Measurements from ENCODE around the gene SYDE2. TPM values are rescaled to one million over a fixed set of nuclear protein-coding genes. Genes with fewer than 3 reads are reported as not detected.

Gene SYDE2
- total RNA-seq, 4 donors from 2014 or later: 7.6 to 15.6 (median 10.9) TPM

DNA sequence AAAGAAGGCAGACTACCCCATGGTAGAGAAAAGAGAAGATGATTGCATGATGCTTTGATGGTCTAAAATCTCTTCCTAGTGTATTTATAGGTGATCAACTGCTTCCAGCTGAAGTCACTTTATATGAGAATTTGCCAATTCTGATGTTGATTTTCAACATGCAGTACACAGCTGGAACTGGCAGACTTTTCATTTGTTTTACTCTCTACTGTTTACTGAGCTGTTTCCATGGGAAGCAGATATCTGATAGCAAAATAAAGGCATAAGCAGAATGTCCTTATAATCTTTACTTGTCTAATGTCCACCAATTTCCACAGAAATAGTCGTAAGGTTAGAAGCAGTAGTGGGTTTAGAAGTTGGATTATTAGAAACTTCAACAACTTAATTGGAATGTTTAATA is 74.9 kb downstream of the SYDE2 start:
- TF ChIP-seq, protein P1, sequence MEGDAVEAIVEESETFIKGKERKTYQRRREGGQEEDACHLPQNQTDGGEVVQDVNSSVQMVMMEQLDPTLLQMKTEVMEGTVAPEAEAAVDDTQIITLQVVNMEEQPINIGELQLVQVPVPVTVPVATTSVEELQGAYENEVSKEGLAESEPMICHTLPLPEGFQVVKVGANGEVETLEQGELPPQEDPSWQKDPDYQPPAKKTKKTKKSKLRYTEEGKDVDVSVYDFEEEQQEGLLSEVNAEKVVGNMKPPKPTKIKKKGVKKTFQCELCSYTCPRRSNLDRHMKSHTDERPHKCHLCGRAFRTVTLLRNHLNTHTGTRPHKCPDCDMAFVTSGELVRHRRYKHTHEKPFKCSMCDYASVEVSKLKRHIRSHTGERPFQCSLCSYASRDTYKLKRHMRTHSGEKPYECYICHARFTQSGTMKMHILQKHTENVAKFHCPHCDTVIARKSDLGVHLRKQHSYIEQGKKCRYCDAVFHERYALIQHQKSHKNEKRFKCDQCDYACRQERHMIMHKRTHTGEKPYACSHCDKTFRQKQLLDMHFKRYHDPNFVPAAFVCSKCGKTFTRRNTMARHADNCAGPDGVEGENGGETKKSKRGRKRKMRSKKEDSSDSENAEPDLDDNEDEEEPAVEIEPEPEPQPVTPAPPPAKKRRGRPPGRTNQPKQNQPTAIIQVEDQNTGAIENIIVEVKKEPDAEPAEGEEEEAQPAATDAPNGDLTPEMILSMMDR (IDR thresholded peaks at IDR 0.05; ENCODE audit: low read depth): no peak

DNA sequence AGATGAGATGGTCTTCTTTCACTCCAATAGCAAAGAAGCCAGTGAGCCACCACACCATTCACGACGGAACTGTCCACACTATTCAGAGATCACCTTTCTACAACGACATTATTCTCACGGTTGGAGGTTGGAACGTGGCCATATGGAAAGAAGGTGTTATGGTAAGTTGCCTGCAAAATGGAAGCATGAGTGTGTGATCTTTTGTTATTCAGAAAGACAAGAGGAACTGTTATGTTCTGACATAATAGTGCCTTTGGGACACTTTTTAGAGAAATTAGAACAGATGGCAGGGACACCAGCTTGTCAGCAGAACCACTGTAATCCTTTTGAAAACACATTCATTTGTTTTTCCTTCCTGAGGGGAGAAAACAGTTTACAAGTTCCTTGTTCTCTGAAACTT is 76.7 kb downstream of the SYDE2 start:
- TF ChIP-seq, protein P1 (IDR thresholded peaks at IDR 0.05; ENCODE audit: low read depth): no peak

DNA sequence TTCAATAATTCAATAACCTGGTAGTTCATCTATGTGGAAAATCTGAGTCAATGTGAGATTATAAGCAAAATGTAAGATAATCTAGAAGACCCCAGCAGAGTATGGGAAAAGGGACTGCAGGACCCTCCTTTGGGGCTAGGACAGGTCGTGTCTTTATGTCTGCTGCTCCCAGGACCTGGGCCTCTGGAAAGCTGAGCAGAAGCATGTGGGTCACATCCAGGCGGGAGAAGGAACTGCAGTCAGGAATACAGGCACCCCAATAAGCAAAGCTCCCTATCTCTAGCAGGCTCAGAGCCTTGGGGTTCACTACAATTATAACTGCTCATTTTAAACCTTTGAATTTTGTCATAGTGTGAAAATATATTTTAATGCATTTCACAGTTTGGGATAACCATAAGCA is 78.6 kb downstream of the SYDE2 start:
- TF ChIP-seq, protein P1 (IDR thresholded peaks at IDR 0.05; ENCODE audit: low read depth): no peak

DNA sequence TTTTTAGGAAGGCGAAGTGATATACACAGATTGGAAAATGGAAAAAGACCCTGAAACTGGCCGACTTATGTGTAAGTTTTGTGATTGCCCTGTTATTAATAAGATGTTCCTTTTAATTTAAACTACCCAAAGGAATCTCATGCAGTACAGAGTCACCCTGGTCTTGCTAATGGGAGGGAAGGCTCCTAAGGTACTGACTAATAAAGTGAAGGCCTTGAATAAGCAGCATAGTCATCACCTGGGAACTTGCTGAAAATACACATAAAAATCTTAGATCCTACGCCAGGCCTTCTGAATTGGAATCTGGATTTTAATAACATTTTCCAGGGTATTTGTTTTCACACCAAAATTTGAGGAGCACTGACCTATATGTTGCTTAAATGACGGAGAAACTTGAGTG is 79.1 kb downstream of the SYDE2 start:
- TF ChIP-seq, protein P1 (IDR thresholded peaks at IDR 0.05; ENCODE audit: low read depth): no peak

DNA sequence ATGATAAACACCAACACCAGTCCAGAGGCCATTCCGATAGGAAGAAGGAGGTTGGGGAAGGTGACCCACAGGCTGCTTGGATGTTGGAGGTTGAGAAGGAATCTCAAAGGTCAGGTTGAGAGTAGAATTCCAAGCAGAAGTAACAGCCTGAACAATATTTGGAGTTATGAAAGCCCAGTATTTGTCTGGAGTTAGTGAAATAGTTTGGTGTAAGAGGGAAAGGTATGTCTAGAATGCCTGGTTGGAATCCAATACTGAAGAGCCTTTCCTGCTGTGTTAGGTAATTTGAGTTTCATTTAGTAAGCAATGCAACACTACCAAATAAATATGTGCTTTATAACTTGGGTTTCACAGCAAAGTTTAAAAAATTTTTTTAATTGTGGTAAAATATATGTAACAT is 82.1 kb downstream of the SYDE2 start:
- TF ChIP-seq, protein P1 (IDR thresholded peaks at IDR 0.05; ENCODE audit: low read depth): no peak

DNA sequence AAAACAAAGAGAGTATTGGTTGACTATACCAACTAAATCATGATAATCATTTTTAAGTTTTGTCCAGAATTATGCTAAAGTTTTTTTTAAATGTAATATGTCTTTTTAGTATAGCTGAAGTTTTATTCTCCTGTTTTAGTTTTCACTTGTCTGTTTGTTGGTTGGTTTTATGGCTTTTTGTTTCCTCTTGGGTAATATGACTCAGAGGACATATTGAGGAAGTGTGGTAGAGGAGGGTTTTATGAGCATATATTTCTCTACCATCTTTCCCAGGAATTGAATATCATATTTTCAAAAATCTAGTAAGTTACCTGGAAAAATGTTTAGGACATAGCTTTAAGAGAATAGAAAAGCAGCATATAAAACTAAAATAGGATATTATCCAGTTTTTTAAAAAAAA is 84.0 kb downstream of the SYDE2 start:
- TF ChIP-seq, protein P1 (IDR thresholded peaks at IDR 0.05; ENCODE audit: low read depth): no peak

DNA sequence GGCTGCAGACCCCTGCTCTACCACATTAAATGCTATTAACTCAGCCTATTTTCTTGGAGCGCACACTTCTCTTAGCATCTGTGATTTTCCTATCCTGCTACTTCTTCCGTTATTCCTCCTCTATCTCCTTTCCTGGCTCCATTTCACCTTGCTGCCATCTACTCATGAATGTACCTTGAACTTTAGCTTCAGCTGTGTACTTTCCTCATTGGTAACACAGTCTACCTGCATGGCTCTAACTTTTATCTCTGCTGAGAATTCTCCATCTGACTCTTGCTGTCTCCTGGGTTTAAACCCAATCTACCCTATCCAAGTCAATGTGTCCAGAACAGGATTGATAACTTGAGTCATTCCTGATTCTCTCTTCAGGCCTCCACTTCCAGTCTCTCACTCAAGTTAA is 84.9 kb downstream of the SYDE2 start:
- TF ChIP-seq, protein P1 (IDR thresholded peaks at IDR 0.05; ENCODE audit: low read depth): no peak

Data from subcutaneous adipose tissue (tissue), 4 donors.